Naive B cell (primary cell): ENCODE results near the gene GRK3. TPM values are rescaled to one million over a fixed set of nuclear protein-coding genes. Genes with fewer than 3 reads are reported as not detected.

Experiments used
- polyA plus RNA-seq, 6 donors: library from polyadenylated mRNA; unstranded; fragments of 300-500 nt; fragmentation: Illumina TruSeq; gene quantifications; one replicate each; pipeline ENCODE4 v1.2.3, GENCODE V29; 2021; ENCODE audit warnings: low read depth in 6 of 6

Gene GRK3
- polyA plus RNA-seq, 6 donors from 2014 or later = 5.9 to 18.8 (median 12.9) TPM

Other genes with a start within 250 kb of the GRK3 start
- not detected for gene MYO18B, start 177.5 kb downstream of the GRK3 start, polyA plus RNA-seq